Fibroblast of pulmonary artery (primary cell): ENCODE measurements around the gene FAR2.

Source experiments
- DNase-seq: peaks from one replicate; pipeline ENCODE4 v3.0.0-alpha.2; 2010; ENCODE audit warnings: low read depth
- H3K4me3 ChIP-seq: replicated peaks from 2 replicates; pipeline ENCODE4 v1.5.1; 2011; ENCODE audit warnings: low read depth, mild to moderate bottlenecking, control low read depth, low read length, moderate library complexity
- CTCF ChIP-seq: IDR thresholded peaks from 2 replicates; pipeline ENCODE4 v1.5.1; 2011; ENCODE audit warnings: mild to moderate bottlenecking, control low read depth, low read length, inconsistent platforms; ENCODE audit errors: missing control alignments

FAR2 gene

GRCh38 chr12:29216797-29217575, 67.9 kb downstream of the FAR2 start:
- TF ChIP-seq CTCF = no peak
- DNase-seq = peak; percentile 65
- no peak overlapping the region for H3K4me3 ChIP-seq

GRCh38 chr12:29220632-29221336, 71.7 kb downstream of the FAR2 start:
- DNase-seq = no peak
- no peak overlapping the region for H3K4me3 ChIP-seq
- TF ChIP-seq CTCF = no peak

- H3K4me3 ChIP-seq = no peak overlapping the region
- DNase-seq = no peak
- TF ChIP-seq CTCF = no peak
Measured at GRCh38 chr12:29222200-29222599, 73.1 kb downstream of the FAR2 start.

GRCh38 chr12:29223426-29223825, 74.3 kb downstream of the FAR2 start:
- H3K4me3 ChIP-seq = no peak overlapping the region
- DNase-seq = no peak
- no peak for TF ChIP-seq CTCF

GRCh38 chr12:29223956-29224543, 75.0 kb downstream of the FAR2 start:
- no peak for DNase-seq
- no peak for TF ChIP-seq CTCF
- H3K4me3 ChIP-seq = no peak overlapping the region

- no peak overlapping the region for H3K4me3 ChIP-seq
- TF ChIP-seq CTCF = no peak
- no peak for DNase-seq
Measured at GRCh38 chr12:29224572-29224971, 75.5 kb downstream of the FAR2 start.

GRCh38 chr12:29225834-29226233, 76.8 kb downstream of the FAR2 start:
- DNase-seq = no peak
- H3K4me3 ChIP-seq = no peak overlapping the region
- no peak for TF ChIP-seq CTCF
